GM12878 (cell line): ENCODE data around the gene PNPO. TPM values are rescaled to one million over a fixed set of nuclear protein-coding genes. Genes with fewer than 3 reads are reported as not detected.

Experiments used
- ATAC-seq: fragments of 200-7000 bp; cut with Tn5 transposase; 3 replicates; pipeline ENCODE4 v1.9.1; 2020; ENCODE audit warnings: mild to moderate bottlenecking, moderate library complexity
- BruUV-seq: library from RNA; stranded (reverse); fragments of 400-500 nt; replicated peaks from 2 replicates; lab custom pipeline; 2021; lab: Mats Ljungman, UMichigan
- CTCF ChIA-PET: fragments of 300-600 bp; sonication (Branson Sonifier 250); formaldehyde crosslinking; extraction: SDS; loops from one replicate; lab custom pipeline; 2021; ENCODE audit warnings: inconsistent platforms; lab: Yijun Ruan, JAX
- POLR2A ChIA-PET: fragments of 350-600 bp; formaldehyde crosslinking; extraction: SDS; loops from one replicate; lab custom pipeline; 2021; ENCODE audit warnings: inconsistent platforms; lab: Charles Lee
- RAD21 ChIA-PET: fragments of 300-600 bp; sonication (Branson Sonifier 250); formaldehyde crosslinking; loops from one replicate; lab custom pipeline; 2023; ENCODE audit warnings: antibody characterized with exemption; ENCODE audit not compliant: unreplicated experiment; lab: Charles Lee
- SMC1A ChIA-PET: fragments of 300-600 bp; sonication (Branson Sonifier 250); formaldehyde crosslinking; loops from one replicate; lab custom pipeline; 2023; ENCODE audit not compliant: unreplicated experiment, uncharacterized antibody; lab: Charles Lee
- DNase-seq: peaks from one replicate; pipeline ENCODE4 v3.0.0-alpha.2; 2011; ENCODE audit warnings: low read depth, low spot score
- FAIRE-seq: peaks from 3 replicates; lab custom pipeline; 2011; peaks lifted over from hg19 to GRCh38; lab: Jason Lieb, UNC
- H2AFZ ChIP-seq: 2 replicates; pipeline ENCODE4 v1.6.0; 2011; ENCODE audit warnings: low read depth, low read length, control low read depth; ENCODE audit not compliant: control insufficient read depth
- H3K27ac ChIP-seq: 2 replicates; pipeline ENCODE4 v1.5.1; 2011; ENCODE audit warnings: control low read depth; ENCODE audit not compliant: control insufficient read depth, insufficient read depth
- H3K27me3 ChIP-seq, 2 experiments: replicated peaks in 1 of 2; 2 replicates each; pipeline versions ENCODE4 v1.6.0 to v1.6.1; 2011; ENCODE audit warnings: low read length in 1 of 2; ENCODE audit not compliant: control insufficient read depth in 2 of 2, insufficient read depth in 2 of 2
- H3K36me3 ChIP-seq, 2 experiments: 2 replicates each; pipeline ENCODE4 v1.5.1; 2011; ENCODE audit warnings: low read length in 1 of 2; ENCODE audit not compliant: control insufficient read depth in 2 of 2, insufficient read depth in 2 of 2
- H3K4me1 ChIP-seq: 2 replicates; pipeline ENCODE4 v1.6.1; 2011; ENCODE audit warnings: mild to moderate bottlenecking, low read length, moderate library complexity, mixed read lengths; ENCODE audit not compliant: control insufficient read depth, insufficient read depth
- H3K4me2 ChIP-seq: 2 replicates; pipeline ENCODE4 v1.6.0; 2011; ENCODE audit warnings: control low read depth; ENCODE audit not compliant: control insufficient read depth, insufficient read depth
- H3K4me3 ChIP-seq: fragments of 200-600 bp; sonication (generic); 2 replicates; pipeline ENCODE4 v1.5.1; 2016
- H3K79me2 ChIP-seq: 2 replicates; pipeline ENCODE4 v1.6.0; 2011; ENCODE audit warnings: low read length; ENCODE audit not compliant: control insufficient read depth, insufficient read depth
- H3K9ac ChIP-seq: 2 replicates; pipeline ENCODE4 v1.8.0; 2011; ENCODE audit warnings: low read length, control low read depth, mixed read lengths; ENCODE audit not compliant: control insufficient read depth, insufficient read depth
- H3K9me3 ChIP-seq: replicated peaks from 3 replicates; pipeline ENCODE4 v1.5.1; 2011; ENCODE audit warnings: mild to moderate bottlenecking, low read length; ENCODE audit not compliant: control insufficient read depth, insufficient read depth
- H4K20me1 ChIP-seq: 2 replicates; pipeline ENCODE4 v1.6.0; 2011; ENCODE audit not compliant: control insufficient read depth, insufficient read depth
- ATF2 ChIP-seq: IDR thresholded peaks from 2 replicates; pipeline ENCODE4 v1.6.1; 2012; ENCODE audit warnings: low read length, inconsistent platforms
- ATF3 ChIP-seq: IDR thresholded peaks from 2 replicates; pipeline ENCODE4 v1.6.1; 2011; ENCODE audit warnings: low read depth, mild to moderate bottlenecking, low read length, moderate library complexity, borderline replicate concordance; ENCODE audit errors: extremely low read depth
- ATF7 ChIP-seq: fragments of 450-650 bp; IDR thresholded peaks from 2 replicates; pipeline ENCODE4 v1.6.1; 2016; ENCODE audit warnings: low read depth, mild to moderate bottlenecking
- EGR1 ChIP-seq, 2 experiments: IDR thresholded peaks; 1 replicate in 1 of 2; 2 replicates in 1 of 2; pipeline ENCODE4 v1.6.1; 2011 to 2012; ENCODE audit warnings: low read depth in 2 of 2, low read length in 2 of 2, borderline replicate concordance in 1 of 2, mild to moderate bottlenecking in 1 of 2, moderate library complexity in 1 of 2
- EZH2 ChIP-seq: IDR thresholded peaks from 2 replicates; pipeline ENCODE4 v1.6.1; 2012; ENCODE audit warnings: low read depth, mild to moderate bottlenecking, control low read depth, inconsistent platforms, low read length, borderline replicate concordance; ENCODE audit not compliant: control insufficient read depth
- FOXK2 ChIP-seq: fragments of 450-650 bp; IDR thresholded peaks from 2 replicates; pipeline ENCODE4 v1.6.1; 2017; ENCODE audit warnings: mild to moderate bottlenecking, moderate library complexity
- HDAC2 ChIP-seq: fragments of 200-600 bp; sonication (generic); IDR thresholded peaks from 2 replicates; pipeline ENCODE4 v1.6.1; 2017
- MAX ChIP-seq: IDR thresholded peaks from 2 replicates; pipeline ENCODE4 v1.6.1; 2012; ENCODE audit warnings: low read depth, low read length, improper control_type of control experiment
- MEF2A ChIP-seq: IDR thresholded peaks from 2 replicates; pipeline ENCODE4 v1.6.1; 2011; ENCODE audit warnings: low read depth, mild to moderate bottlenecking, low read length, moderate library complexity; ENCODE audit not compliant: insufficient read depth
- NFYB ChIP-seq: IDR thresholded peaks from 2 replicates; pipeline ENCODE4 v1.6.1; 2011; ENCODE audit warnings: low read depth, mild to moderate bottlenecking, low read length, improper control_type of control experiment, moderate library complexity; ENCODE audit not compliant: insufficient read depth
- PKNOX1 ChIP-seq: fragments of 450-650 bp; IDR thresholded peaks from 2 replicates; pipeline ENCODE4 v1.6.1; 2016; ENCODE audit warnings: mild to moderate bottlenecking
- POLR2A ChIP-seq: IDR thresholded peaks from 2 replicates; pipeline ENCODE4 v1.6.1; 2011; ENCODE audit warnings: low read depth, mild to moderate bottlenecking, low read length
- SMC3 ChIP-seq: IDR thresholded peaks from 2 replicates; pipeline ENCODE4 v1.6.1; 2011; ENCODE audit warnings: low read length, improper control_type of control experiment, borderline replicate concordance
- STAT1 ChIP-seq: fragments of 450-650 bp; conservative IDR thresholded peaks from 2 replicates; pipeline ENCODE4 v1.6.1; 2014; ENCODE audit warnings: antibody characterized with exemption, mild to moderate bottlenecking
- ZNF622 ChIP-seq: fragments of 450-650 bp; IDR thresholded peaks from 2 replicates; pipeline ENCODE4 v1.6.1; 2017; ENCODE audit warnings: mild to moderate bottlenecking, inconsistent platforms
- WGBS: methylation state at CpG from one replicate; pipeline ENCODE4 v1.1.6; 2016; ENCODE audit warnings: low lambda C conversion rate; ENCODE audit not compliant: insufficient replicate concordance, insufficient coverage; ENCODE audit errors: missing lambda C conversion rate; 5-methylcytosine and 5-hydroxymethylcytosine counted together
- in situ Hi-C: fragments of 300-500 bp; cut with MboI; formaldehyde crosslinking; loops from 9 replicates; pipeline ENCODE4 v1.14.3; 2018; ENCODE audit warnings: mixed read lengths
- intact Hi-C: fragments of 100-400 bp; cut with micrococcal nuclease; formaldehyde crosslinking; loops from one replicate; pipeline ENCODE4 v1.14.2; 2022; ENCODE audit not compliant: unreplicated experiment
- polyA plus RNA-seq, 11 experiments: library from polyadenylated mRNA; depleted of rRNA in 4 of 11; unstranded in 6 of 11; stranded (reverse) in 5 of 11; fragments of >200 nt; fragmentation: Nextera tagmentation in 4 of 11; fragmentation: Illumina TruSeq in 1 of 11; extraction: Ambion mirVana in 4 of 11; extraction: Trizol in 1 of 11; gene quantifications; 1 replicate in 1 of 11; 2 replicates in 10 of 11; pipeline versions ENCODE4 v1.2.1 to v1.2.3, GENCODE V29; 2011 to 2016; ENCODE audit warnings: inconsistent platforms in 2 of 11, missing spikeins in 2 of 11, low read depth in 1 of 11
- total RNA-seq, 4 experiments: library from RNA; depleted of rRNA in 3 of 4; stranded (reverse); fragments of >200 nt in 3 of 4; fragmentation: Illumina TruSeq in 1 of 4; extraction: Trizol in 1 of 4; gene quantifications; 2 replicates each; pipeline versions ENCODE4 v1.2.1 to v1.2.3, GENCODE V29; 2013 to 2021
- TF ChIP-seq, protein P1 (sequence below): fragments of 450-650 bp; IDR thresholded peaks from 2 replicates; pipeline ENCODE4 v1.6.1; 2017; ENCODE audit warnings: antibody characterized with exemption, mild to moderate bottlenecking, moderate library complexity
- TF ChIP-seq, protein P2 (sequence below): IDR thresholded peaks from 2 replicates; pipeline ENCODE4 v1.6.1; 2011; ENCODE audit warnings: borderline replicate concordance, low read depth, mild to moderate bottlenecking, moderate library complexity, low read length; ENCODE audit not compliant: insufficient read depth, poor library complexity, severe bottlenecking

PNPO gene
- total and polyA plus RNA-seq, 10 of the 15 experiments (the other 5 are each of a cell fraction or from before 2014, with no cell fraction given) = 13.9 to 52.6 (median 37.3) TPM

DNA sequence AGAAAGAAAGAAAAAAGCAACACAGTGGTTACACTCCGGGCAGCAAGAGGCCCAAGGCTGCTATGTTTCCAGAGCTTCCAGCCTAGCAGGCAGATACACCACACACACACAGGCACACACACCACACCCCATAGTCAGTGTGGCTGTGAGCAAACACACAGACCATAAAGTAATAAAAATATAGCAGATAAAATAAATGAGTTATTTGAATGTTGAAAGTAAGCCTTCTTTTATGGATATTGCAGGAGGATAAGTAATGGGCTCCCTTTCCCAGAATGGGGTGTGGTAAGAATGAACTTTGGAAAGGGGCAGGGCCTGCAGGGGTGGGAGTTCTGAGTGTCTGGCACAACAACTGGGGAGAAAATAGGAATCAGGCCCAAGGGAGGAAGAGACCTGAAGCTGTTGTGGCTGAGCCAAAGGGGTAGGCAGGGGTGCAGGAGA, 24.7 kb downstream of the PNPO start:
- no peak overlapping the region for H3K9ac ChIP-seq
- no peaks in the 10 kb centered on the region for H3K27me3 ChIP-seq
- H4K20me1 ChIP-seq = no peaks in the 10 kb centered on the region
- H3K4me2 ChIP-seq = no peak overlapping the region
- SMC1A ChIA-PET = interaction anchor here (0.9 to 1.6 kb wide), 2 partner anchors 15 to 17 kb away, joined by 3 to 6 read pairs; no protein-coding TSS in a partner anchor
- in situ Hi-C loops (no loop called here), intact Hi-C loops (no loop called here)
- DNase-seq = no peak
- POLR2A ChIA-PET = no interaction called here
- FAIRE-seq = no peak
- RAD21 ChIA-PET = interaction anchor here (1.1 kb wide), 1 partner anchor 52 kb away, joined by 3 read pairs; no protein-coding TSS in a partner anchor
- WGBS = 22% methylated on average over 1 of the region's 1 CpG
- H3K27ac ChIP-seq = no peak overlapping the region
- CTCF ChIA-PET = interaction anchor here (0.9 to 14.3 kb wide), 2 partner anchors 12 to 20 kb away, joined by 5 to 463 read pairs; partner anchors contain the start of gene PNPO
- H2AFZ ChIP-seq = no peak overlapping the region
- H3K4me1 ChIP-seq = peaks cover 6% of the 10 kb centered on the region
- no peak overlapping the region for H3K4me3 ChIP-seq
- BruUV-seq = no TSS peak
- peaks cover 2% of the 10 kb centered on the region for H3K79me2 ChIP-seq
- no peak for ATAC-seq
- no peaks in the 10 kb centered on the region for H3K36me3 ChIP-seq
- H3K9me3 ChIP-seq = no peaks in the 10 kb centered on the region
- TF ChIP-seq ATF3 = no peak
- TF ChIP-seq, protein P1, sequence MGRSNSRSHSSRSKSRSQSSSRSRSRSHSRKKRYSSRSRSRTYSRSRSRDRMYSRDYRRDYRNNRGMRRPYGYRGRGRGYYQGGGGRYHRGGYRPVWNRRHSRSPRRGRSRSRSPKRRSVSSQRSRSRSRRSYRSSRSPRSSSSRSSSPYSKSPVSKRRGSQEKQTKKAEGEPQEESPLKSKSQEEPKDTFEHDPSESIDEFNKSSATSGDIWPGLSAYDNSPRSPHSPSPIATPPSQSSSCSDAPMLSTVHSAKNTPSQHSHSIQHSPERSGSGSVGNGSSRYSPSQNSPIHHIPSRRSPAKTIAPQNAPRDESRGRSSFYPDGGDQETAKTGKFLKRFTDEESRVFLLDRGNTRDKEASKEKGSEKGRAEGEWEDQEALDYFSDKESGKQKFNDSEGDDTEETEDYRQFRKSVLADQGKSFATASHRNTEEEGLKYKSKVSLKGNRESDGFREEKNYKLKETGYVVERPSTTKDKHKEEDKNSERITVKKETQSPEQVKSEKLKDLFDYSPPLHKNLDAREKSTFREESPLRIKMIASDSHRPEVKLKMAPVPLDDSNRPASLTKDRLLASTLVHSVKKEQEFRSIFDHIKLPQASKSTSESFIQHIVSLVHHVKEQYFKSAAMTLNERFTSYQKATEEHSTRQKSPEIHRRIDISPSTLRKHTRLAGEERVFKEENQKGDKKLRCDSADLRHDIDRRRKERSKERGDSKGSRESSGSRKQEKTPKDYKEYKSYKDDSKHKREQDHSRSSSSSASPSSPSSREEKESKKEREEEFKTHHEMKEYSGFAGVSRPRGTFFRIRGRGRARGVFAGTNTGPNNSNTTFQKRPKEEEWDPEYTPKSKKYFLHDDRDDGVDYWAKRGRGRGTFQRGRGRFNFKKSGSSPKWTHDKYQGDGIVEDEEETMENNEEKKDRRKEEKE = no peak
- TF ChIP-seq EZH2 = no peak
- no peak for TF ChIP-seq NFYB
- TF ChIP-seq FOXK2 = no peak
- no peak for TF ChIP-seq SMC3
- no peak for TF ChIP-seq POLR2A
- TF ChIP-seq, protein P2, sequence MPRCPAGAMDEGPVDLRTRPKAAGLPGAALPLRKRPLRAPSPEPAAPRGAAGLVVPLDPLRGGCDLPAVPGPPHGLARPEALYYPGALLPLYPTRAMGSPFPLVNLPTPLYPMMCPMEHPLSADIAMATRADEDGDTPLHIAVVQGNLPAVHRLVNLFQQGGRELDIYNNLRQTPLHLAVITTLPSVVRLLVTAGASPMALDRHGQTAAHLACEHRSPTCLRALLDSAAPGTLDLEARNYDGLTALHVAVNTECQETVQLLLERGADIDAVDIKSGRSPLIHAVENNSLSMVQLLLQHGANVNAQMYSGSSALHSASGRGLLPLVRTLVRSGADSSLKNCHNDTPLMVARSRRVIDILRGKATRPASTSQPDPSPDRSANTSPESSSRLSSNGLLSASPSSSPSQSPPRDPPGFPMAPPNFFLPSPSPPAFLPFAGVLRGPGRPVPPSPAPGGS = no peak
- no peak for TF ChIP-seq STAT1
- TF ChIP-seq MEF2A = no peak
- TF ChIP-seq ZNF622 = no peak
- TF ChIP-seq ATF2 = no peak
- no peak for TF ChIP-seq PKNOX1
- TF ChIP-seq MAX = no peak
- TF ChIP-seq EGR1 (IDR thresholded peaks at IDR 0.05; ENCODE audit: borderline replicate concordance in 1 of 2, low read depth in 2 of 2, low read length in 2 of 2) = no peak
- TF ChIP-seq HDAC2 = no peak
- TF ChIP-seq ATF7 = no peak
